CD4-positive, alpha-beta T cell treated with Interleukin-15 for 4 hours (primary cell): ENCODE data around the gene DCN.
"Not testable (repeated sequence)": the region's sequence is repeated elsewhere in the genome, so short reads cannot be mapped to it uniquely, and the experiment has no call there.

ENCODE experiments used
- DNase-seq: peaks from one replicate; pipeline ENCODE4 v3.0.0-alpha.2; 2020; ENCODE audit warnings: low spot score

DCN gene

GRCh38 chr12:91182636-91183455, at the start of gene DCN:
DCN (minus strand) TSS chr12:91182817; CDS start chr12:91178552, 4,265 bp downstream.
- no peak for DNase-seq

DNA sequence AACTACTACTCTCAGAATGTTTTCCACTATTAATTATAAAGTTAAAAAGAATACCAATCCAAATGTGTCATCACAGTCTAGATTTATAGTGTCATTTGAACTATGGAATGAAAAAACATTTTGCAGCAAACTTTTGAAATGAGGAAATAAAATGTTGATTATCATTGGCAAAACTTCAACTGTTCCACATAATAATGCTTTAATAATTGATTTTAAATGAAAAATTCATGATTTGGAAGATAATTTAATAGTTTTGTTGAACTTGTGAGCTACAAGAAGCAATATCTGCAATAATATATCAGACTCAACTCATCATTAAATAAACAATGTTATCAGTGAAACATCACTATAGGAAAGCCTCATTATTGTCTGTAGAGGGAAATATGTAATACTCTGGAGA, 48.2 kb upstream of the DCN start:
- no peak for DNase-seq

DNA sequence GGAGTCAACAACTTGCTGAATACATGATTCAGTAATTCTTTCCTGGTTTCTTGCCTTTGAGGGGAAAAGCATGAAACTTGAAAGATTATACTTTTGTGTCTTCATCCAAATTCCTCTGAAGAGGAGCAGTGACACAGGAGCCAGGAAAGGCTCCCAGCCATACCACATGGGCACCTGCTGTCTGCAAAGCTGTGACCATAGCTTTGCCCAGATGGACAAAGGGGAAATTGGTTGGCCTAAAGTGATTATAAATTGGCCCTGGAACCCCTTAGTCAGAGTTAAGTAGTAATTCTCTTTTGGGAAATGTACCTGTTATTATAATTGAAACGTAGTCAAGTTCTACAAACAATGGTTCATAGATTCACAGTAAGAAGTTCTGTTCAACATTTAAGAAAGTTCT, 44.3 kb upstream of the DCN start:
- DNase-seq, result no peak

DNA sequence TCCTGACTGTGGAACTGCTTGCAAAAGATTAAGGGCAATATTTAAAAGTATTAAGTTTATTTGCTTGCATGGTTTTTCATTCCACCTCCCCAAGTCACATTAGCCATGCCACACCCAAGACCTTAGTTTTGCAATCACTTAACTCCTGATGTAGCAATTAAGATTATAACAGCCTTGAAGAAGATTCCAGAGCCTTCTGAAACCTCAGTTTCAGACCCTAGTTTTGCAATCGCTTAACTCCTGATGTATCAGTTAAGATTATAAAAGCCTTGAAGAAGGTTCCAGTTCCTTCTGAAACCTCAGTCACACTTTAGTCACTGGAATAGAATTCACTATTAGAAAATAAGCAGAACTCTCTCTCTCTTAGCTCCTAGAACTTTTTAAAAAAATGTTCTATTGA, 42.7 kb upstream of the DCN start:
- DNase-seq, result no peak

DNA sequence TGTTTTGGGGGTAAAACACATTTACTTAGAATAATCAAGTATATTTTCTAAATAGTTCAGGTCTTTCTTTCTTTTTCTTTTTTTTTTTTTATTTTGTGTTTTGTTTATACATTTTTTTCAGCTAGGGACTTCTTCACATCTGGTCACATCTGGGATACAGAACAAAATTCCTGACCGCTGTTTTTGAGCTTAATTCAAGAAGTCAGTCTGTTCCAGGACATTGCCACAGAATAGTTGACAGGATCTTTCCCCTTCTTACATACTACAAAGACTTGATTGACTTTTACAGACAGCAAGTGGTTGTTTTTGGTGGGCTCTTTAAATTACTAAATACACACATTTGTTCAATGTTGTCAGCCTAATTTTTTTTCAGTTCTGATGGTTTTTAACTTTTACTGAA, 41.8 kb upstream of the DCN start:
- DNase-seq, result no peak

DNA sequence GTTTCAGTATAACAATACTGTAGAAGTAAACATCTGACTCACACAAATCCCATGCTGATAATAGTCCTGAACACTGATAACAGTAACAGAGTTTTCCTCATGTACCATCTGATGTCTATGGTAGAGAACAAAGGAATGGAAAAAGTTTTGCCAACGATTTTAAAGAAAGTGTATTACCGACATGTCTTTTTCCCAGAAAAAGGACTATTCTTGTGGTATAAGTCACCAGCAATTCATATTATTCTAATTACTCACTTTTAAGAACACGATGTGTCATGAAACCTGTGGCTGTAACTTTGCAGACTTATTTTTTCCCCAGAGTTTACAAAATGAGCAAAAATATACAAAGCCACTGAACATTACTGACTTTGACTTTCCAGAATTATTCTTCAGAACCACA, 40.1 kb upstream of the DCN start:
- DNase-seq, result no peak

- no peak for DNase-seq
Measured at GRCh38 chr12:91219919-91220318, 37.3 kb upstream of the DCN start.

GRCh38 chr12:91219511-91219910, 36.9 kb upstream of the DCN start:
- DNase-seq, result no peak

- DNase-seq, result no peak
Measured at GRCh38 chr12:91216871-91217270, 34.3 kb upstream of the DCN start.

DNA sequence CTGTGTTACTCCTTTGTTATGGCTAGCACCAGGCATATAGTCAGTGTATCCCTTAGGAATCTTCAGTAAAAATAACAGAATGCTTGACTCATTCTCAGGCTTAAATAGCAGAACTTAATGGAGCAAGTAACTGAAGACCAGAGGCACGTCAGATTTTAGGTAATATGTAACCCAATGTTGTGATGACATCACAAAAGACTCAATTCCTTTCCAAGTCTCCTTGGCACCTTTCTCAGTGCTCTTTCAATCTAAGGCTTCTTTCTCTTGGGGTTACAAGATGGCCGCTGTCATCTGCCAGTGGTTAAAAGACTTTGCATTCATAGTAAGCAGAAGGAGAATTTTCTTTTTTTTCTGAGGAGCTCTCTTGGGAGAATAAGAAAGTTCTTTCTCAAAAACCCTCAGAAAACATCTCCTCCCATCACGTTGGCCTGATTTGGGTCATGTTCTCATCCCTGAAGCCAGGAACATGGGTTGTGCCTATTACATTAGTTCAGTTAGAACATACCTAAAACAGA, 33.4 kb upstream of the DCN start:
- DNase-seq, result no peak

GRCh38 chr12:91211866-91212265, 29.2 kb upstream of the DCN start:
- no peak for DNase-seq

- DNase-seq, result no peak
Measured at GRCh38 chr12:91210618-91211017, 28.0 kb upstream of the DCN start.

GRCh38 chr12:91210144-91210543, 27.5 kb upstream of the DCN start:
- no peak for DNase-seq

GRCh38 chr12:91207301-91207700, 24.7 kb upstream of the DCN start:
- not testable (repeated sequence) for DNase-seq

DNA sequence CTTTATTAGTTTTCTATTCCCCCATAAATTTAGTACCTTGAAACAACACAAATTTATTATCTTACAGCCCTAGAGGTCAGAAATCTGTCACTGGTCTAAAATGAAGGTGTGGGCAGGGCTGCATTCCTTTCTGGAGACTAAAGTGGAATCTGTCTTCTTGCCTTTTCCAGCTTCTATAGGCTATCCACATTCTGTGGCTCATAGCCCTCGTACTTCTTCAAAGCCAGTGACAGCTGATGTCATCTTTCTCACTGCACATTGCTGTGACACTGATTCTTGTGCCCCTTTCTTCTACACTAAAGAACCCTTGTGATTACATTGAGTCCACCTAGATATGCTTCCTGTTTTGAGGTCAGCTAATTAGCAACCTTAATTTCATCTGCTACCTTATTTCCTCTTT, 23.2 kb upstream of the DCN start:
- no peak for DNase-seq

- no peak for DNase-seq
Measured at GRCh38 chr12:91204421-91204820, 21.8 kb upstream of the DCN start.

GRCh38 chr12:91203610-91204009, 21.0 kb upstream of the DCN start:
- DNase-seq, result no peak

DNA sequence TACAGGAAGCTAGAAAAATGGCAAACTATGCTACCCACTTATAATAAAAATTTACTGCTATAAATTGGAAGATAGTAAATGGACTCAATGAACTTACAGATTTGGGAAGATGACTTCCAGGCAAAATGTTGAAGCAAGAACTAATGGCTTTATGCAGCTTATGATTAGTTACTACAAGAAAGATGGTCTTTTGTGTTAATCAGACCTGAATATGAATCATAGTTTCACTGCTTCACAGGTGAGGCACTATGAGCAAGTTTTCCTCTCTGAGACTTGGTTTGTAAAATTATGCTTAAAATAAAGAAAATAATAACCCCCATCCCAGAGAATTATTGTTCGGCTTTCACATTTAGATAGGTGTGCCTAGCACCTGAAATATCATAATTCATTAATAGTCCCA, 19.8 kb upstream of the DCN start:
- no peak for DNase-seq

GRCh38 chr12:91196436-91196835, 13.8 kb upstream of the DCN start:
- DNase-seq, result no peak

DNA sequence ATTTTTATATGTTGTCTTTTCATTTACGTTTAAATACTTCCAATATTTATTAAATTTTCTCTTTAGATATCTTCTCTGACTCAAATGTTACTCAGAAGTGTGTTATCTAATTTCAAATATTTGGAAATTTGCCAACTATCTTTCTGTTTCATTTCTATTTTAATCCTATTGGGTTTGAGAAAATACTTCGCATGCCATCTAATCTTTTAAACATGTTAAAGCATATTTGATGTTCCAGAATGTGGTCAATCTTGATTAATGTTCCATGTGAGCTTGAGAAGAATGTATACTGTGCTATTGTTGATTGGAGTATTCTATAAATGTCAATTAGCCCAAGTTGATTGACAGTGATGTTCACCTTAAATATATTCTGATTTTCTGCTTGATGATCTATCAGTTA, 11.9 kb upstream of the DCN start:
- no peak for DNase-seq

DNA sequence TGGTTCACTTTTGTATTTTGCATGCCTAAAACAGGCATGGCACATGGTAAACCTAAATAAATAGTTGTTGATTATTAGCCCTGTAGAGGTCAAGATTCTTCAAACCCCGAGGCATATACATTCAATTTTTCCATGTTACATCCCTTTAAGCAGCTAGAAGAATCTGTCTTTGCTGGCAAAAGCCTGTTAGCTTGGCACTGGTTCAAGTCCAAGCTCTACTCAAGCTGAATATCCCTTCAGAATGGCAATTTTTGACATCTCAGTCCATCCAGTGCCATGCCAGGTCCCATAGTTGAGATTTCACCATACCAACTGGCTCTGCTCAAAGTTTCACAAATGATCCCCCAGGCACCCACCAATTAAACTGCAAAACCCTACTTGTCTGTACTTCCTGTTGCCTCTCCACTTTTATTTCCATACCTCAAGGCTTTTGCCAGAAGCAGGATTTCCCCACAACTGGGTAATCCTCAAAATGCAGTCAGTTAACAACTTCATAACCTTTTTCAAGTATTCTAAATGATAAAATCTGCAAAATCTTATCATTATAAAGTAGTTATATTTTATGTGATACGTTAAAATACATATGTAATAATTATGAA, 9.0 kb upstream of the DCN start:
- DNase-seq, result no peak

DNA sequence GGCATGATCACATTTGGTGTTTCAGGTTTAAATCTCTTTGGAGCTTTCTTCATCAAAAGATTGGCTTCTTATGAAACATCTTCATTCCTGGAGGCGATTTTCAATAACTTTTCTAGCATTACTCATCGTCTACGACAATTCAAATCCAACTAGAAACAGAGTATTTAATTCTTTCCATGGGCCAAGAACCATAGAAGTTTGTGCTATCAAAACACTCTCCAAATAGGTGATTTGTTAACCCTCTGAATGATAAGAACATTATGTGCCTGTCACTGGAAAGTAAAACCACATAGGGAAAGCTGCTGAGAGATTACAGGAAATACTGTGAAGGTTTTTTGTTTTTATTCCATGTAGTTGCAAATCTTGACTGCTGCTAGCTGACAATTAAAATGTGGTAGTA, 6.9 kb upstream of the DCN start:
- DNase-seq, result no peak

GRCh38 chr12:91188778-91189177, 6.2 kb upstream of the DCN start:
- DNase-seq, result no peak

GRCh38 chr12:91186156-91186555, 3.5 kb upstream of the DCN start:
- no peak for DNase-seq
